Body of pancreas (tissue), 4 donors: Measurements from ENCODE around the gene CACNG1.

Source experiments
- POLR2A ChIP-seq, 3 donors: fragments of 450-650 bp; IDR thresholded peaks; one replicate each; pipeline ENCODE4 v1.6.1; 2016; ENCODE audit warnings: antibody characterized with exemption in 3 of 3, mild to moderate bottlenecking in 2 of 3
- TF ChIP-seq, protein P1 (sequence below), 7 experiments: fragments of 450-650 bp in 4 of 7; fragments of 200-600 bp in 3 of 7; sonication (generic) in 3 of 7; IDR thresholded peaks; one replicate each; pipeline ENCODE4 v1.5.1; 2016 to 2019; ENCODE audit warnings: antibody characterized with exemption in 7 of 7

DNA sequence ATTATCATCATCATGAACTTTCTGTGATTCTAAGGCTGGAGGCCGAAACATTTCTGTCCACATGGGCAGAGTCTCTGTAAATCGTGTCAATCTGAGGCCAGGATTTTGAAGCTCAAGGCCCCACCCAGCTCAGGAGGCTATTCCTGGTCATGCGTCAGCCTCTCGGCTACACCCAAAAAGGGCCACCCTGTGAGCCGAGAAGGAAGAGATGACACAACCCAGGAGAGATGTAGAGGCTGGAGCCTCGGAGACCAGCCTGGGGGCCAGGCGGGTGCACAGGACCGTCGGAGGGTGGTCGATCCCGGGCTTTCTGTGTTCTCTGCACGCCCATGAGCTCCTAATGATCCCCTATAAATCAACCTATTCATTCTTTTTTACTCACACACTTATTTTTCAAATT lies 1.1 kb upstream of the CACNG1 start:
- TF ChIP-seq, protein P1, sequence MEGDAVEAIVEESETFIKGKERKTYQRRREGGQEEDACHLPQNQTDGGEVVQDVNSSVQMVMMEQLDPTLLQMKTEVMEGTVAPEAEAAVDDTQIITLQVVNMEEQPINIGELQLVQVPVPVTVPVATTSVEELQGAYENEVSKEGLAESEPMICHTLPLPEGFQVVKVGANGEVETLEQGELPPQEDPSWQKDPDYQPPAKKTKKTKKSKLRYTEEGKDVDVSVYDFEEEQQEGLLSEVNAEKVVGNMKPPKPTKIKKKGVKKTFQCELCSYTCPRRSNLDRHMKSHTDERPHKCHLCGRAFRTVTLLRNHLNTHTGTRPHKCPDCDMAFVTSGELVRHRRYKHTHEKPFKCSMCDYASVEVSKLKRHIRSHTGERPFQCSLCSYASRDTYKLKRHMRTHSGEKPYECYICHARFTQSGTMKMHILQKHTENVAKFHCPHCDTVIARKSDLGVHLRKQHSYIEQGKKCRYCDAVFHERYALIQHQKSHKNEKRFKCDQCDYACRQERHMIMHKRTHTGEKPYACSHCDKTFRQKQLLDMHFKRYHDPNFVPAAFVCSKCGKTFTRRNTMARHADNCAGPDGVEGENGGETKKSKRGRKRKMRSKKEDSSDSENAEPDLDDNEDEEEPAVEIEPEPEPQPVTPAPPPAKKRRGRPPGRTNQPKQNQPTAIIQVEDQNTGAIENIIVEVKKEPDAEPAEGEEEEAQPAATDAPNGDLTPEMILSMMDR (IDR thresholded peaks at IDR 0.05) = no peak
- no peak for TF ChIP-seq POLR2A (IDR thresholded peaks at IDR 0.05)
